Measurements from ENCODE around the gene SERP1.

DNA sequence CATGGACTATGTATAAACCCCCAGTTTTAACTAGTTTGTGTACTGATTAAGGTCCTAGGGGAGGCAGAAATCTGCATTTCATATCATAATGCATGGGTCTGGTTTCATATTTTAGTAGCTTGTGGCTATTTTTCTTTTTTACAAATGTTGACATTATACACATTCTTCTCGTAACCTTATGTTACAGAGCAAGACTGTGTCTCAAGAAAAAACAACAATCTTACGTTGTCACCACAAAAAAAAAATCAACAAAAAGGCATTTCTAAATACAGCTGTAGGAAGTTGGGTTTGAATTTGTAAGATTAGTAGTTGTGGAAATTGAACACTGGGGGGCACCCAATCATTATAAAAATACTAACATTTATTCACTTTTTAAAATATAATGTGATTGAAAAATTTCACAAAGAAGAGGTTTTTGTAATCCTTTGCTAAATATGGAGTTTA lies 17.9 kb downstream of the SERP1 start:
- TF ChIP-seq POLR2AphosphoS5 (IDR thresholded peaks at IDR 0.05; ENCODE audit: low read depth, low read length) (no peak), POLR2A (IDR thresholded peaks at IDR 0.05; ENCODE audit: low read depth, low read length) (no peak), SPI1 (IDR thresholded peaks at IDR 0.05; ENCODE audit: low read depth, low read length) (no peak)
